Large intestine (tissue), 3 donors: ENCODE data around the gene S1PR3. TPM values are rescaled to one million over a fixed set of nuclear protein-coding genes. Genes with fewer than 3 reads are reported as not detected.

ENCODE experiments used
- DNase-seq, 2 donors: peaks; one replicate each; pipeline versions ENCODE4 v3.0.0 to v3.0.0-alpha.2; 2013
- H3K27ac ChIP-seq: one replicate; pipeline ENCODE4 v1.5.1; 2013; ENCODE audit warnings: low read length
- H3K27me3 ChIP-seq: 2 replicates; pipeline ENCODE4 v1.6.1; 2013; ENCODE audit warnings: low read length; ENCODE audit not compliant: control insufficient read depth, insufficient read depth
- H3K36me3 ChIP-seq: 2 replicates; pipeline ENCODE4 v1.6.1; 2013; ENCODE audit warnings: low read length; ENCODE audit not compliant: control insufficient read depth, insufficient read depth
- H3K4me1 ChIP-seq: one replicate; pipeline ENCODE4 v1.6.1; 2013; ENCODE audit warnings: low read length; ENCODE audit not compliant: control insufficient read depth, insufficient read depth
- H3K4me3 ChIP-seq: one replicate; pipeline ENCODE4 v1.5.1; 2013; ENCODE audit warnings: low read length
- H3K9me3 ChIP-seq: one replicate; pipeline ENCODE4 v1.6.1; 2013; ENCODE audit warnings: mild to moderate bottlenecking, low read depth, low read length, moderate library complexity; ENCODE audit not compliant: control insufficient read depth
- WGBS: methylation state at CpG from one replicate; pipeline ENCODE4 v1.1.5; 2013; ENCODE audit warnings: low lambda C conversion rate; ENCODE audit not compliant: insufficient coverage; 5-methylcytosine and 5-hydroxymethylcytosine counted together
- polyA plus RNA-seq: library from polyadenylated mRNA; unstranded; fragments of 120-200 nt; gene quantifications from one replicate; pipeline ENCODE4 v1.2.1, GENCODE V29; 2013

Gene S1PR3
- polyA plus RNA-seq, 1 donor = 10.4 TPM

DNA sequence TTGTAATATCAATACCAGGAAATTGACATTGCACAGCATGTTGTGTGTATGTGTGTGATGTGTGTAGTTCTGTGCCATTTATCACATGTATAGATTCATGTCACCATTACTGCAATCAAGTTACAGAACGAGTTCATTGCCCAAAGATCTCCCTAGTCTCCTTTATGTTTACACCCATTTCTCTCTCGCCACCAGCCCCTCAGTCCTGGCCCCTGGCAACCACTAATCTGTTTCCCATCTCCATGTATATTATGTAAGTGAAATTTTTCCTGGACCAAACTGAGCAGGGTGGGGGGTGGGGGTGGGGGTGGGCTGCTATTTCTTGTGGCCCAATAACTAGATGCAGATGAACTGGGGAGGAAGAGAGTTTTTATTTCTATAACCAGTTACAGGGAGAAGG, 11.5 kb upstream of the S1PR3 start:
- no peaks in the 10 kb centered on the region for H3K27me3 ChIP-seq
- DNase-seq = no peak
- WGBS = no CpG with 5 or more reads among the region's 2 CpGs
- H3K36me3 ChIP-seq = no peaks in the 10 kb centered on the region
- no peaks in the 10 kb centered on the region for H3K9me3 ChIP-seq
- no peak overlapping the region for H3K4me3 ChIP-seq
- no peak overlapping the region for H3K27ac ChIP-seq
- no peaks in the 10 kb centered on the region for H3K4me1 ChIP-seq

DNA sequence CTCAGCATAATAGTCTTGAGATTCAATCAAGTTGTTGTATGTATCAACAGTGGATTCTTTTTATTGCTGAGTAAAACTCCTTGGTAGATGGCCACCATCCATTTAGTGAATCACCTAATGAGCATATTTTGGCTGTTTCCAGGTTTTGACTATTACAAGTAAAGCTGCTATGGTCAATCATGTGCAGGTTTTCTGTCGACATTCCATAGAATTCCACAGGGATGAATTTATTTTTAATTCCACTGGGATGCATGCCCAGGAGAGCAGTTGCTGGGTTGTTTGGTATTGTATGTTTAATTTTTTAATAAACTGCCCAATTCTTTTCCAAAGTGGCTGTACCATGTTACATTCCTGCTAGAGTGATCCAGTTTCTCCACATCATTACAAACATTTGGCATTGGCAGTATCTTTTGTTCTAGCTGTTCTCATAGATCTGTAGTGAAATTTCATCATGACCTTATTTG, 10.5 kb upstream of the S1PR3 start:
- Histone ChIP-seq H3K9me3 (no peaks in the 10 kb centered on the region), H3K36me3 (no peaks in the 10 kb centered on the region), H3K27ac (no peak overlapping the region), H3K27me3 (no peaks in the 10 kb centered on the region), H3K4me3 (no peak overlapping the region), H3K4me1 (no peaks in the 10 kb centered on the region)
- no peak for DNase-seq
- whole genome bisulfite sequencing = no CpG with 5 or more reads among the region's 1 CpG

DNA sequence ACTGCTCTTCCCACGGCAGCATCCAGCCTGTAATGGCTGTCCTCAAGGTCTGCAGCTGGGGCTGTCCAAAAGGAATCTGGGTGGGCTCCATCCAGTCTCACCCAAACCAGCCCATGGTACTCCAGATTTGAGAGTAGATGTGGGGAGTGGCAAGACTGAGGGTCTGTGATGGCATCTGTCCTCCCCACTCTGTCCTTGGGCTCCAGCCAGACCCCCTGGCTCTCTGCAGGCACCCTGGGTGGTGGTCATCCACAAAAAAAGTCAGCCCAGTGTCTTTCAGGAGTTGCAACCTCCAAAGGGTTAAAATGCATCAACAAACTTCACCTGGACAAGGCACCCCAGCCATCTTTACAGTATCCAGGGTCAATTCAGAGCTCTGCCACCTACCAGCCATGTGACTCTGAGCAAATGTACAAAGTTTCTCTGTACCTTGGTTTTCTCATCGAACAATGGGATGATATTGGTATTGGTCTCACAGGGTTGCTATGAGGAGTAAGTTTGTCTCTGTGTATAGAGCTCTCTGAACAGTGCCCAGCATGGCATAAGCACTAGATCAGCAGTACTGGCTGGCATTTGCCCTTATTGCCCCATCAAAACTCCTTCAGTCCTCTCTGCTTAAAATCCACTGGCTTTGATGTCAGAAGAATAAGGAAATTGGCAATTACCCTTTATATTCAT, 7.3 kb upstream of the S1PR3 start:
- DNase-seq = no peak
- no peak overlapping the region for H3K27ac ChIP-seq
- no peaks in the 10 kb centered on the region for H3K9me3 ChIP-seq
- no peaks in the 10 kb centered on the region for H3K4me1 ChIP-seq
- WGBS = no CpG with 5 or more reads among the region's 2 CpGs
- H3K4me3 ChIP-seq = no peak overlapping the region
- H3K36me3 ChIP-seq = no peaks in the 10 kb centered on the region
- peaks cover under 1% of the 10 kb centered on the region for H3K27me3 ChIP-seq

DNA sequence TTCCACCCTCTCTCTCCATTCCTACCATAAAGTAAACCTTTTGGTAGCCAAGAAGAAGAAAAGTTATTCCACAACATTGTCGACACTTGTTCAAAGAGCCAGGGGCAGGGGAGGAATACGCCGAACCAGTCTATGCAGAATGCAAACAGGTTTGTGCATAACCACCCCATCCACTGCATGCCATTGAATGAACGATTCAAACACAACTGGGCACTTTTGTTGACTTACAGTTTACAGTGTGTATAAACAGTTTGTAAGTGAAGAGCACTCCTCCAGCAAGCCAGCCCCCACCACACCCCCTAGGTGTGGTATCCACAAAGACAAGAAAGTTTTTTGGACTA, 6.8 kb upstream of the S1PR3 start:
- Histone ChIP-seq H3K4me1 (no peaks in the 10 kb centered on the region), H3K36me3 (no peaks in the 10 kb centered on the region), H3K9me3 (no peaks in the 10 kb centered on the region), H3K27me3 (peaks cover 4% of the 10 kb centered on the region), H3K27ac (no peak overlapping the region), H3K4me3 (no peak overlapping the region)
- WGBS = no CpG with 5 or more reads among the region's 4 CpGs
- no peak for DNase-seq

DNA sequence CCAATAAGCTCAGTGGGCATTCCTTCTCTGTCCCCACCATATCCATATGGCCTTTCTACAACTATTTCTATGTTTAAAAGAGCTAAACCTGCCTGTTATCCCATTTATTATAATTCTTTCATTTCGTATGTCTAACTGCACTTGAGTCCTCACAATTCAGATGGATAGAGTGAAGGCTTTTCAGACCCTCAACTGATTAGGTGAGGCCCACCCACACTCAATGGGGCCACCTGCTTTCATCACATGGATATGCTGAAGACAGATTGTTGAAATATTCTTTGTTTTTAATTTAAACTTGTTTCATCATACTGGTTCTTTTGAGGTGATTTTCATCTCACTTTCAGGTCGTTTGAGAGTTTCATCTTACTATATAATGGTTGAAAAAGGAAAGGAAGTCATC, 5.7 kb upstream of the S1PR3 start:
- 83% methylated on average over 1 of the region's 2 CpGs for WGBS
- H3K9me3 ChIP-seq = no peaks in the 10 kb centered on the region
- no peak overlapping the region for H3K4me3 ChIP-seq
- H3K4me1 ChIP-seq = no peaks in the 10 kb centered on the region
- peaks cover 13% of the 10 kb centered on the region for H3K27me3 ChIP-seq
- no peak for DNase-seq
- no peaks in the 10 kb centered on the region for H3K36me3 ChIP-seq
- no peak overlapping the region for H3K27ac ChIP-seq

DNA sequence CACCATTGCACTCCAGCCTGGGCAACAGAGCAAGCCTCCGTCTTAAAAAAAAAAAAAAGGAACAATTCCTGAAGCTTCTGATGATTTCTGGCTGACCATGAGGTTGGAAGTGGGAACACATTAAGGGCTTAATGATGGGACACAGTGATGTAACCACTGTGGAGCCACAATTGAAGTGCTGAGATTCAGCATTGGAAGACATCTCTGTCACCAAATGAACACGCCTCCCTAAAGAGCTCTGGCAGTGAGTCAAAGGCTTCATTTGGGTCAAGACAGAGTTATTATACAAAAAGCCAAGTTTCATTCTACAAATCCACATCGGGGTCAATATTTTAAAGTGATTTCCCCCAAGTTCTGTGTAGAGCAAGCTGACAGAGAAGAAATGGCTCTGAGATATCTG, 4.5 kb upstream of the S1PR3 start:
- peaks cover 1% of the 10 kb centered on the region for H3K4me1 ChIP-seq
- no peak for DNase-seq
- no peak overlapping the region for H3K27ac ChIP-seq
- no CpG with 5 or more reads among the region's 3 CpGs for WGBS
- no peak overlapping the region for H3K4me3 ChIP-seq
- no peaks in the 10 kb centered on the region for H3K9me3 ChIP-seq
- no peaks in the 10 kb centered on the region for H3K36me3 ChIP-seq
- H3K27me3 ChIP-seq = peaks cover 20% of the 10 kb centered on the region

DNA sequence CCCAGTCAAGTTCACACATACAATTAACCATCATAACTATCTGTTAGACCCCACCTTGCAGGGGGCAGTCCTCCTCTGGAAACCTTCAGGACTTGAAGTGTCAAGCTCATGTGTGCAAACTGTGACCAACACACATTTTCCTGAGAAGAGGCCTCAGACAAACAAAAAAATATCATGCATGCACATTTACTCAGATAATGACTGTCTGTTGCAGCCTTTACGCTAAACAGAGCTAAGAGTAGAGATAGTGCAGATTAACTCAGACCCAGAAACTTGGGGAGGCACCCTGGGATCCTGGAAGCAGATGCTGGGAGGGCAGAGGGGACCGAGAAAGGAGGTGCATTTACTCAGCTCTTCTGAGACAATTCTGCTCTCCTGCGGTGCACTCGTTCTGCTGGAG, 3.6 kb upstream of the S1PR3 start:
- Histone ChIP-seq H3K27ac (no peak overlapping the region), H3K4me3 (no peak overlapping the region), H3K9me3 (no peaks in the 10 kb centered on the region), H3K4me1 (peaks cover 5% of the 10 kb centered on the region), H3K27me3 (peaks cover 29% of the 10 kb centered on the region), H3K36me3 (no peaks in the 10 kb centered on the region)
- no peak for DNase-seq
- WGBS = no CpG with 5 or more reads among the region's 4 CpGs

DNA sequence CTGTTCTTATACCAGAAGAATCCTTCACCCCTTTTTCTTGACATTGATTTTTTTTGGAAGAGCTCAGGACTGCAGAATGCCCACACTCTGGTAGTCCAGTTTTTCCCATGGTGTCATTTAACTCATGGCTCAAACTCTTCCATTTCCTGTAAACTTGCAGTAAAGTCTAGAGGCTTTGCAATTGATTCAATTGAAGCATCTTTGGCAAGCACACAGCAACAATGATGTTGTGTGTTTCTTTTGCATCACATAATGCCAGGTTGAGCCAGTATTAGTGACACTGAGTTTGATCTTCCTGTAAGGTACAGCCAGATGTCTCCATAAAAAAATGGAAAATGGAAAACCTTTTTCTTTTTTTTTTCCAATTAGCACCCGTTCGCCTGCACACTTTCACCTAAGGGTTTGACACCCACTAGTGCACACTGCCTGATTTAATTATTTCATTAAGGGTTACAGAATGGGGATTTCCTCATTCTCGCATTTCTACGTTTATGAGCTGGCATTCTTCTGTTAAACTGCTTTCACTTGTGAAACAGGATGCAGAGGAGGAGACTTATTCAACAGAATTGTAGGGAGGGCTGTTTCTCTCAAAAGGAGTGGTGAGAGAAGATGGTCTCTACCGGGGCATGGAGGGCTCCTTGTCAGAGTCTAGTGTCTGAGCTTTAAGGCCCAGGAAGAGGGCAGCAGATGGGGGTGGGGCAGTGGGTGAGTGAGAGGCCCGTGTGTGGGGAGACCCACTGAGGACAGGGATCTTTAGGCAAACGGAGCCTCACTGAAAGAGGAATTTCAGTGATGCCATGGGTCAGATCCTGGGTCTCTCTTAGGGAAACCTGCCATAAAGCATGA, 2.2 kb upstream of the S1PR3 start:
- WGBS = 75% methylated on average over 2 of the region's 7 CpGs
- Histone ChIP-seq H3K27me3 (peaks cover 30% of the 10 kb centered on the region), H3K27ac (no peak overlapping the region), H3K4me3 (no peak overlapping the region), H3K9me3 (no peaks in the 10 kb centered on the region), H3K36me3 (no peaks in the 10 kb centered on the region), H3K4me1 (peaks cover 5% of the 10 kb centered on the region)
- no peak for DNase-seq

DNA sequence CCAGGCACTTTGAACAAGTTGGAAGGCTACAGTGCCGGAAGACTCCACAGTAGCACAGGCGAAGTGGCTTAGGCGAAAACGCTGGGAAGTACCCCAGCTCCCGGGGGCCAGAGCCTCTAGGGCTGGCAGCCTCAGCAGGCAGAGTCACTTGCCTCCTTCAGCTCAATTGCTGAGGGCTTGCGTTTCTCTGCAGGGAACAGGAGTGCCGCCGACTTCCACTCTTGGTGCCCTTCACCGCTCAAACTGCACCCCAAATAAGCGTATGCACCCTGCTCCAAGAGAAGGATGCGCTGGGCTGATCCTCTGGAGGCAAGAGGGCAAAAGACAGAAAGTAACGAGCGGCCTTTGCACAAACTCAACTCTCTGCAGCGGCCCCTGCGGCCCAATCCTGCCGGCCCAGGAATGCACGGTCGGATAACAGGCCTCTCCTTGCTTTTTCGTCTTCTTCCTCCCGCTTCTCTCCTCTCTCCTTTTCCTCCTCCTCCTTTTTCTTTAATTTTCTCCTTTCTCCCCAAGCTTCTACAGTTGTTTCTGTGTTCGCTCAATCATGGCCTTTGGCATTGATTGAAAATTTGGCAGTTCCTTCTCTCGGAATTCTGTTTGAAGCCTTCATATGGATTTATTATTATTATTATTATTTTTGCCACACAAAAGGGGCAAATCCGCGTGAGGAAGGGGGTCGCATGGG, 1.1 kb upstream of the S1PR3 start:
- no peak for DNase-seq
- WGBS = 75% methylated on average over 6 of the region's 25 CpGs
- Histone ChIP-seq H3K27me3 (peaks cover 30% of the 10 kb centered on the region), H3K36me3 (no peaks in the 10 kb centered on the region), H3K9me3 (no peaks in the 10 kb centered on the region), H3K27ac (no peak overlapping the region), H3K4me3 (no peak overlapping the region), H3K4me1 (peaks cover 5% of the 10 kb centered on the region)

DNA sequence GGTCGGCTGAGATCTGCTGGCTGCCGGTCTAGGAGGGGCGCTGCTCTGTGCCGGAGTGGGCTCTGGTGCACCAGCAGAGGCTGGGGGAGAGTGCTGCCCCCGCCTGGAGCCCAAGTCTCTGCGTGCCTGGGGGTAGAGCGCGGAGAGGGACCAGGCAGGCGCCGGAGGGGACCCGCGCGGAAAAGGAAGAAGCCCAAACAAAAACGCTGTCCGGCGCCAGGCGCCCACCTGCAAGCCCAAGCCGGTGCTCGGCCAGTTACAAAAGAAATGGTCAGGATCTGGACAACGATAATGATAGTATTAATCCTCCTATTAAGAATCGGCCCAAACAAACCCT, 571 bp upstream of the S1PR3 start:
- Histone ChIP-seq H3K9me3 (no peaks in the 10 kb centered on the region), H3K36me3 (no peaks in the 10 kb centered on the region), H3K4me3 (peak overlapping the region; percentile 37), H3K4me1 (peaks cover 5% of the 10 kb centered on the region), H3K27ac (no peak overlapping the region), H3K27me3 (peaks cover 30% of the 10 kb centered on the region)
- no CpG with 5 or more reads among the region's 21 CpGs for WGBS
- no peak for DNase-seq
